GOT3 (cell line): ENCODE data around the gene TGFBR3.
"Not testable (repeated sequence)": the region's sequence is repeated elsewhere in the genome, so short reads cannot be mapped to it uniquely, and the experiment has no call there.

Experiments
- DNase-seq: peaks from one replicate; lab custom pipeline; 2025; ENCODE audit warnings: mixed read lengths; lab: John Stamatoyannopoulos, UW

TGFBR3 gene

GRCh38 chr1:91682882-91683597 lies 202.9 kb downstream of the TGFBR3 start:
- no peak for DNase-seq

DNA sequence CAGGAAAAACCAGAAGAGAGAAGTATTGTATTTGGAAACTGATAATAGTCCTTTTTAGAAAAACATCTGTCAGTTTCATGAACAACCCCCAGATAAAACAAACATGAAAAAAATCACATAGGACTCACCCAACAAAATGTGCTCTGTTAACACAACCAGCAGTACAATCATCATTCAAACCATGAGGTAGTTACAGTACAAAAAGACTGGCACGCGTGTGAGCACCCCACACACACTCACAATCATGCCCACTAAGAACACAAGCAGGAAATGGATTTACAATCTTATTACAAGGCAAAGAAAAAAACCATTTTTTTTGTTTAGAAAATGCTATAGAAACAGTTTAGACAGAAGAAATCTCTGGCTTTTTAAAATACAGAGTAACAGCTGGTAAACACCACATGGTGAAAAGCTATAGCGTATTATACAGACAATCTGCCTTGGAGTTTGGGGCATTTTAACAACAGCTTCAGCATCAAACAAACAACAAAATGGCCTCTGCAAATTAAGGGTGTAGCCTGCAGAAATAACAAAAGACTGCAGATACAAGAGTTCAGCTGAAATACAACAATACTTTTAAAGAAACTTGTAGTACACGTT lies 205.3 kb downstream of the TGFBR3 start:
- DNase-seq, result no peak

- DNase-seq, result no peak
Observed at GRCh38 chr1:91679446-91679845, 206.5 kb downstream of the TGFBR3 start.

- DNase-seq, result no peak
Observed at GRCh38 chr1:91676030-91676429, 209.9 kb downstream of the TGFBR3 start.

DNA sequence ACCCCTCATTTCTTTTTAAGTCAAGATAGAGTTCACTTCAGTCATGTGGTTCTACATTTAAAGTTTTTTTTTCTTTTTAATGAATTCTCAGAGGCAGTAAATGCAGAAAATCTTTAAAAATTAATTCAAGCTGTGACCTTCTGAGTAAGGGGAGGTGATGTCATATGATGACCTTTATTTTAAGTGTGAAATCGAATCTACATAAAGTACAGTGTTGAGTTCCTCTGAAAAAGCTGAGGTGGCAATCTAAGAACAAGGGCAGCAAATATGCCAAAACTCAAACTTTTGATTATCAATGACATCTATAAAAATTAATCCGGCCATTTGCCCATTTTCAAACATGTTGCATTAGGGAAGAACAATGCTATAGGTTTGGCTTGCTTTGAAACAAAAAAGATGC lies 211.8 kb downstream of the TGFBR3 start:
- no peak for DNase-seq

- no peak for DNase-seq
Observed at GRCh38 chr1:91673613-91674012, 212.3 kb downstream of the TGFBR3 start.

- DNase-seq, result no peak
Observed at GRCh38 chr1:91672601-91673161, 213.3 kb downstream of the TGFBR3 start.

DNA sequence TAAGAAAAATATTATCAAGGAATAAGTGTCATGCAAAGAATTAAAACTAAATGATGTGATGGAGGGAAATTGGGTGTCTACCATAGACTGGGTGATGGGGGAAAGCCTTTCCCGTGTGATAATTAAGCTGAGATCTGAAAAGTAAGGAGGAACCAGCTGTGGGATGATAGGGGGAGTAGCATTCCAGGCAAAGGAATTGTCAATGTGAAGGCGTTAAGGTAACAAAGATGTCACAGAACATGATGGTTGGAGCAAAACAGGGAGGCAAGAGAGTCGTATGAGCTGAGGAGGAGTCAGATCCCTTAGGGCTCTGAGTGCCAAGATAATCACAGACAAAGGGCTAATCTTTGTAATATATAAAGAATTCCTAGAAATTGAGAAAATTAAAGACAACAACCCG lies 215.2 kb downstream of the TGFBR3 start:
- DNase-seq, result no peak

DNA sequence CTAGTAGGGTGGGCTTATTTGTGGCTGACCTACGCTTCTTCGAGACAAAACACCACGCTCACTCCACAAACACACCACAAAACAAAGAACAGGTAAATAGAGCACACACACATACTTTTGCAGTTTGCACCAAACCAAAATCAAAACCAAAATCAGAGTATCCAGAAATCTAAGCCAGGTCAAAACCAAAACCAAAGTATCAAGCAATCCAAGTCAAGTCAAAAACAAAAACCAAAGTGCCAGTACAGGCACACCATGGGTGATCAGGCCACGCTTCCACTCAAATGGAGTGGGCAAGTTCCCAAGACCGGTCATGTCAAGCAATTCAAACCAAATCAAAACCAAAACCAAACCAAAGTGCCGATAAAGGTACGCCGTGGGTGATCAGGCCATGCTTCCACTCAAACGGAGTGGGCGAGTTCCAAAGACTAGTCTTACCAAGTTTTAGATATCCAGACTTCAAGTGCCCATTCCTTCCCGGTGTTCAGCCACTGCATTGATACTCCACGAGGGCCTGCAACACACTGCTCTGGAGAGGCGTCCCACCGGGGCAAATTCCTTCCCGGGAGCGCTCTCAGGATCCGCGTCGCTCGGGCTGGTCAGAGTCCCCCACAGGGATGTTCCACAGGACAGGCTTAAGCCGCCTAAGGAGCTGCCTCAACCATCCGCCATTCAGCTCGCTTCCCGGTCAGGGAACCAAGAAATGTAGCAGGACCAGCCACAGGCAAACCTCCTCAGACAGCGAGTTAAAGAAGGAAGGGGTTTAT lies 216.2 kb downstream of the TGFBR3 start:
- no peak for DNase-seq

- DNase-seq, result not testable (repeated sequence)
Observed at GRCh38 chr1:91666651-91667050, 219.3 kb downstream of the TGFBR3 start.

GRCh38 chr1:91661121-91661520 lies 224.8 kb downstream of the TGFBR3 start:
- DNase-seq, result no peak

DNA sequence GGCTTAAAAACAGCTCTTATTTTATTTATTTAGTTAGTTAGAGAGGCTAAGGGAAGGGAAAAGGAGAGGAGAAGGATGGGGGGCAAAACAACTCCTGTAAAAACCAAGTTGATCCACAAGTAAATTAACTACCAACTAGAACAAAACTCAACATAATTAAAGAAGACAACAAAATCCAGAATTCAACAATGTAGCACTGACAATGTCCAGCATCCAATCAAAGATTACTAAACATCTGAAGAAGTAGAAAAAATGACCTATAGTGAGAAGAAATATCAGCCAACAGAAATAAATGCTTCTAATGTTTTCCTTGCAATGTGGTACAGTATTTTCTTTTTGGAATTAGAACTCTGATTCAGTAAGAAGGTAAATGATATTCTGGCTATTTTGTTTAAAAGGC lies 225.2 kb downstream of the TGFBR3 start:
- DNase-seq, result no peak

GRCh38 chr1:91655912-91656449 lies 230.0 kb downstream of the TGFBR3 start:
- DNase-seq, result no peak

GRCh38 chr1:91653183-91653582 lies 232.8 kb downstream of the TGFBR3 start:
- DNase-seq, result no peak

DNA sequence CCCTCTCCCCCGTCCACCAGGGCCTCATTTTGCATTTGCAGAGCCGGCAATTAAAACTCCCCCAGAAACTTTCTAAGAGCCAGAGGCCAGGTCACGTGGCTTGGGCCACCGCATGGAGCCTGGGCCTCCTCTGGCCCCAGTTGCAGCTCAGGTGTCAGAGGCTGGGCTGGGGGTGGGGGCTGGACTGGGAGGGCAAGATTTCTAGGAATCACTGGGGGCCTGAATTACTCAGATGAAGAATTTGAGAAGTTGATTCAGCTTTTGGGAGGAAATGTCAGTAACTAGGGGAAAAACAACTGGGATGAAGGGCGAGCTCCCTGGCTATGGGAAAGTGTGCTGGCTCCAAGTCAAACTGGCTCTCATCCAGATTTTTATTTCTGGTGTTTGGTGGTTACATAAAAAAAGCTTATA lies 234.3 kb downstream of the TGFBR3 start:
- DNase-seq, result no peak

DNA sequence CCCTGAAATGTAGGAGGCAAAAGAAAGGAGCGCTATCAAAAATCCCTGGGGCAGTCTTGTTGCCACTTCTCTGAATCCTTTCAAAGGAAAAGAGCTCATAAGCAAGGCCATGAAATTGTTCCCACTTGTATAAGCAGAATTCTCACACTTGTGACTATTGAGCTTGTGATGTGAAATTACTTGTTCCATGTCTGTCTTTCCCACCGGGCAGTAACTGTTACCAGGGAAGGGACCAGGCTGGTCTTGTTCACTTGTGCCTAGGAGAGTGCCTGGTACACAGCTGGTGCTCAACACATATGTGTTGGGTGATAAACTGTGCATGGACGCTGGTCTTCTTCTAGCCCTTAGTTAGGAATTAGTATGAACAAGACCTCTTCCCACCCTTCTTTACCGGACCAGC lies 234.7 kb downstream of the TGFBR3 start:
- DNase-seq, result no peak

DNA sequence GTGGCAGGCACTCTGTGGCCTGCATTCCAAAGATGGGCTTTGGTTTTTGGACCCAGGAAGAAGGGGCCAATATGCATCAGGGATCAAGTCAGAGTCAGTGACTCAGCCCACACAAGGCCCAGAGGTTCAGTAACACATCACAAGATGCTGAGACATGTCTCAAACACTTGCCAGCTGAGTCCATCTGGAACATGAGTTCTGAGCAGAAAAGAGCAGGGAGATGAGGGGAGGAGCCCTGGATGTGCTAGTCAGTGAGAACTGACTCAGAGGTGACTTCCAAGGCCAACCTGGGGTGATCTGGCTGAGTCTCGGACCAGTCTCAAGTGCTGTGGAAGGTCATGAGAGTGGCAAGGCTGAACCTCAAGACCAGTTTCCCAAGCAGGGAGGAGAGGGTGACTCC lies 235.2 kb downstream of the TGFBR3 start:
- DNase-seq, result peak; percentile 10

DNA sequence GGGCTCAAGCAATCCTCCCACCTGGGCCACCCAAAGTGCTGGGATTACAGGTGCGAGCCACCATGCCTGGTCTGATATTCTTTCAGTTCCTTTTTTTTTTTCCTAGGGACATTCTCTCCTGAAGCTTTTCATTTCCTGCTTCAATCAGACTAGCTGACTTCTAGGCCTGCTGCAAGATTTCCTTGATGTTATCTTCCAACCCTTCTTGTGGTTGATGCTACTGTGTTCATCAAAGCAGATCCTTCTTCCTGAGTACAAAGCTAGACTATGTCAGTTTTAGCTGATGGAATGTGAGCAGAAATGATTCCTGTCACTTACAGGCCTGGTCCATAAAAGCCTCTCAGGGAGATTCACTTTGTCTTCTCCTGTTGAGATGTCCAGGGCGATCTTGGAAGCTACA lies 238.9 kb downstream of the TGFBR3 start:
- DNase-seq, result no peak

- no peak for DNase-seq
Observed at GRCh38 chr1:91645031-91645430, 240.9 kb downstream of the TGFBR3 start.

DNA sequence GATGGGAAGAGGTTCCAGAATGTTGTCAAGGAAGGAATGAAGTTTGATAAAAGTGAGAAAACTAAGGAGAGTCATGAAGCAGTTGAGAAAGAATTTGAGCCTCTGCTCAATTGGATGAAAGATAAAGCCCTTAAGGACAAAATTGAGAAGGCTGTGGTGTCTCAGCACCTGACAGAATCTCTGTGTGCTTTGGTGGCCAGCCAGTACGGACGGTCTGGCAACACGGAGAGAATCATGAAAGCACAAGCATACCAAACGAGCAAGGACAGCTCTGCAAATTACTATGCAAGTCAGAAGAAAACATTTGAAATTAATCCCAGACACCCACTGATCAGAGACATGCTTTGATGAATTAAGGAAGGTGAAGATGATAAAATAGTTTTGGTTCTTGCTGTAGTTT lies 242.5 kb downstream of the TGFBR3 start:
- DNase-seq, result no peak

DNA sequence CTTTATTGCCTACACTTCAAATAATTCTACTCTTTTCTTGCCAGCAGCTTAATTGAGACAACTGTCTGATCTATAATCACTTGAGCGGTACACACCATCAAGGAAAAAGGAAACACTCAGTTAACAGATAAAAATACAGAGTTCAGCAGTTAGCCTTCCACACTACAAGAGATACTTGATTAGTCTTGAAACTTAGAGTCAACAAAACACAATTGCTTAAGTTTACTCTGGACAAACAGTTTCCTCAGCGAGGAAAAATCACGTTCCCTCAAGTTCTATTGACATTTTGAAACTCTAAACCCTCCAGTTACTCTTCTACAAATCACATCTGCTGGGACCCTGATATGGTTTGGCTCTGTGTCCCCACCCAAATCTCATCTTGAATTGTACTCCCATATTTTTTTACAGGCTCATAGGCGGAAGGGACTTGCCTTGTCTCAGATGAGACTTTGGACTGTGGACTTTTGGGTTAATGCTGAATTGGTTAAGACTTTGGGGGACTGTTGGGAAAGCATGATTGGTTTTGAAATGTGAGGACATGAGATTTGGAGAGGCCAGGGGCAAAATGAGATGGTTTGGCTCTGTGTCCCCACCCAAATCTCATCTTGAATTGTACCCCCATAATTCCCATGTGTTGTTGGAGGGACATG lies 244.9 kb downstream of the TGFBR3 start:
- DNase-seq, result no peak

GRCh38 chr1:91637539-91637994 lies 248.4 kb downstream of the TGFBR3 start:
- DNase-seq, result no peak
